HepG2 (cell line): ENCODE data around the gene ZSCAN2. TPM values are rescaled to one million over a fixed set of nuclear protein-coding genes. Genes with fewer than 3 reads are reported as not detected.
A peak's percentile ranks its signal among the peaks of the same experiment; 100 is the strongest.

Source experiments
- ATAC-seq: fragments of 200-7000 bp; cut with Tn5 transposase; 3 replicates; pipeline ENCODE4 v1.9.1; 2020; ENCODE audit warnings: mild to moderate bottlenecking, moderate library complexity
- BruUV-seq: library from RNA; stranded (reverse); fragments of 400-500 nt; replicated peaks from 2 replicates; lab custom pipeline; 2021; lab: Mats Ljungman, UMichigan
- CTCF ChIA-PET: fragments of 300-600 bp; formaldehyde crosslinking; extraction: SDS; loops from one replicate; lab custom pipeline; 2021; ENCODE audit warnings: low total read pairs, inconsistent platforms, low intra/inter-chr PET ratio; lab: Yijun Ruan, JAX
- POLR2A ChIA-PET: fragments of 350-600 bp; sonication (Branson Sonifier 250); formaldehyde crosslinking; loops from one replicate; lab custom pipeline; 2020; ENCODE audit warnings: antibody characterized with exemption, inconsistent platforms; lab: Yijun Ruan, JAX
- DNase-seq: peaks from one replicate; pipeline ENCODE4 v3.0.0-alpha.2; 2015; ENCODE audit warnings: low spot score
- FAIRE-seq: peaks from 3 replicates; lab custom pipeline; 2011; peaks lifted over from hg19 to GRCh38; lab: Jason Lieb, UNC
- H2AFZ ChIP-seq: one replicate; pipeline ENCODE4 v1.6.1; 2011; ENCODE audit warnings: low read length, inconsistent platforms
- H3K27ac ChIP-seq: fragments of 300-600 bp; 3 replicates; pipeline ENCODE4 v1.8.0; 2011; ENCODE audit warnings: mixed run types, mild to moderate bottlenecking, mixed read lengths, low read length, inconsistent platforms; ENCODE audit not compliant: insufficient read depth; ENCODE audit errors: extremely low read length
- H3K27me3 ChIP-seq, 2 experiments: fragments of 200-600 bp in 1 of 2; 2 replicates in 1 of 2; 3 replicates in 1 of 2; pipeline versions ENCODE4 v1.6.0 to v1.8.0; 2011; ENCODE audit warnings: low read length in 2 of 2, mild to moderate bottlenecking in 2 of 2, moderate library complexity in 2 of 2, inconsistent platforms in 1 of 2; ENCODE audit not compliant: insufficient read depth in 2 of 2, control insufficient read depth in 1 of 2
- H3K36me3 ChIP-seq, 2 experiments: fragments of 200-600 bp in 1 of 2; replicated peaks in 1 of 2; 2 replicates in 1 of 2; 3 replicates in 1 of 2; pipeline versions ENCODE4 v1.5.1 to v1.8.0; 2011; ENCODE audit warnings: low read length in 2 of 2, inconsistent platforms in 1 of 2; ENCODE audit not compliant: insufficient read depth in 2 of 2, control insufficient read depth in 1 of 2
- H3K4me1 ChIP-seq: 2 replicates; pipeline ENCODE4 v1.5.1; 2012; ENCODE audit warnings: low read length, inconsistent platforms; ENCODE audit not compliant: insufficient read depth
- H3K4me2 ChIP-seq: 2 replicates; pipeline ENCODE4 v1.6.0; 2011; ENCODE audit warnings: low read depth, low read length, inconsistent platforms
- H3K4me3 ChIP-seq, 3 experiments: fragments of 200-600 bp in 1 of 3; sonication (generic), shearing (Covaris generic) in 1 of 3; replicated peaks in 1 of 3; 2 replicates each; pipeline ENCODE4 v1.5.1; 2011 to 2016; ENCODE audit warnings: low read length in 3 of 3, inconsistent platforms in 2 of 3, low read depth in 2 of 3, mild to moderate bottlenecking in 2 of 3, control low read depth in 1 of 3, mixed read lengths in 1 of 3; ENCODE audit not compliant: insufficient read depth in 1 of 3
- H3K79me2 ChIP-seq: one replicate; pipeline ENCODE4 v1.6.1; 2011; ENCODE audit warnings: low read length, inconsistent platforms; ENCODE audit not compliant: insufficient read depth
- H3K9ac ChIP-seq: 2 replicates; pipeline ENCODE4 v1.6.0; 2011; ENCODE audit warnings: mild to moderate bottlenecking, low read depth, low read length, inconsistent platforms; ENCODE audit not compliant: insufficient read depth
- H3K9me3 ChIP-seq: 2 replicates; pipeline ENCODE4 v1.5.1; 2012; ENCODE audit warnings: mild to moderate bottlenecking, low read length
- H4K20me1 ChIP-seq: 2 replicates; pipeline ENCODE4 v1.6.0; 2011; ENCODE audit warnings: inconsistent platforms, mild to moderate bottlenecking, low read length, moderate library complexity; ENCODE audit not compliant: insufficient read depth
- ESRRA ChIP-seq: sonication (generic); formaldehyde crosslinking; IDR thresholded peaks from 2 replicates; pipeline ENCODE4 v1.5.1; 2020; ENCODE audit warnings: mild to moderate bottlenecking, low read depth, missing genetic modification reagents
- HMG20A ChIP-seq: IDR thresholded peaks from 2 replicates; pipeline ENCODE4 v1.6.1; 2016; ENCODE audit warnings: borderline replicate concordance
- MAFK ChIP-seq, 2 experiments: IDR thresholded peaks in 1 of 2; conservative IDR thresholded peaks in 1 of 2; 2 replicates each; pipeline ENCODE4 v1.6.1; 2011; ENCODE audit warnings: improper control_type of control experiment in 2 of 2, low read length in 2 of 2
- NRL ChIP-seq: sonication (generic); formaldehyde crosslinking; IDR thresholded peaks from 2 replicates; pipeline ENCODE4 v1.5.0; 2020; ENCODE audit warnings: missing genetic modification reagents, mild to moderate bottlenecking, moderate library complexity, borderline replicate concordance
- SAP130 ChIP-seq: IDR thresholded peaks from 2 replicates; pipeline ENCODE4 v1.6.1; 2016; ENCODE audit warnings: low read depth
- TGIF2 ChIP-seq: IDR thresholded peaks from 2 replicates; pipeline ENCODE4 v1.6.1; 2016; ENCODE audit warnings: control low read depth, missing compliant biosample characterization
- ZNF598 ChIP-seq: sonication (generic); formaldehyde crosslinking; IDR thresholded peaks from 2 replicates; pipeline ENCODE4 v1.5.1; 2020; ENCODE audit warnings: mild to moderate bottlenecking, missing genetic modification reagents, borderline replicate concordance
- WGBS: methylation state at CpG from one replicate; pipeline ENCODE4 v1.1.6; 2017; ENCODE audit warnings: low lambda C conversion rate; 5-methylcytosine and 5-hydroxymethylcytosine counted together
- in situ Hi-C: cut with HindIII; loops from 2 replicates; pipeline ENCODE4 v1.10.0; 2017; ENCODE audit warnings: low pct_unique_long_range_greater_than_20kb; ENCODE audit not compliant: extremely low pct_ligation_motif_present
- intact Hi-C: fragments of 100-400 bp; cut with micrococcal nuclease; formaldehyde crosslinking; loops from one replicate; pipeline ENCODE4 v1.10.0; 2022; ENCODE audit not compliant: unreplicated experiment
- polyA plus RNA-seq, 8 experiments: library from polyadenylated mRNA; depleted of rRNA in 3 of 8; stranded (reverse) in 7 of 8; unstranded in 1 of 8; fragments of >200 nt; fragmentation: Illumina TruSeq in 4 of 8; extraction: Trizol in 4 of 8; gene quantifications; 2 replicates each; pipeline versions ENCODE4 v1.2.1 to v1.2.3, GENCODE V29; 2011 to 2016; ENCODE audit warnings: low read depth in 4 of 8, missing spikeins in 1 of 8, mixed read lengths in 1 of 8; ENCODE audit not compliant: insufficient read depth in 1 of 8
- total RNA-seq, 5 experiments: library from RNA; depleted of rRNA; stranded (reverse); fragments of >200 nt; fragmentation: Illumina TruSeq; extraction: Trizol; gene quantifications; 2 replicates each; pipeline ENCODE4 v1.2.3, GENCODE V29; 2016; ENCODE audit warnings: low read depth in 1 of 5
- TF ChIP-seq, protein P1 (sequence below): sonication (generic); formaldehyde crosslinking; IDR thresholded peaks from 2 replicates; pipeline ENCODE4 v1.5.0; 2020; ENCODE audit warnings: mild to moderate bottlenecking, missing genetic modification reagents, borderline replicate concordance
- TF ChIP-seq, protein P2 (sequence below): IDR thresholded peaks from 2 replicates; pipeline ENCODE4 v1.4.0; 2020; ENCODE audit warnings: mild to moderate bottlenecking, missing genetic modification reagents
- TF ChIP-seq, protein P3 (sequence below), 2 experiments: sonication (generic) in 1 of 2; formaldehyde crosslinking in 1 of 2; IDR thresholded peaks; 2 replicates each; pipeline versions ENCODE4 v1.4.0 to v1.6.1; 2018 to 2020; ENCODE audit warnings: missing genetic modification reagents in 2 of 2, borderline replicate concordance in 1 of 2, low read depth in 1 of 2, mild to moderate bottlenecking in 1 of 2, missing biosample characterization in 1 of 2
- TF ChIP-seq, protein P4 (sequence below): sonication (generic); formaldehyde crosslinking; IDR thresholded peaks from 2 replicates; pipeline ENCODE4 v1.5.1; 2020; ENCODE audit warnings: mild to moderate bottlenecking, missing genetic modification reagents, moderate library complexity

Gene ZSCAN2
- total and polyA plus RNA-seq, 2 of the 13 experiments (the other 11 are each of a cell fraction or from before 2014, with no cell fraction given) = 11.4 to 21.5 TPM

DNA sequence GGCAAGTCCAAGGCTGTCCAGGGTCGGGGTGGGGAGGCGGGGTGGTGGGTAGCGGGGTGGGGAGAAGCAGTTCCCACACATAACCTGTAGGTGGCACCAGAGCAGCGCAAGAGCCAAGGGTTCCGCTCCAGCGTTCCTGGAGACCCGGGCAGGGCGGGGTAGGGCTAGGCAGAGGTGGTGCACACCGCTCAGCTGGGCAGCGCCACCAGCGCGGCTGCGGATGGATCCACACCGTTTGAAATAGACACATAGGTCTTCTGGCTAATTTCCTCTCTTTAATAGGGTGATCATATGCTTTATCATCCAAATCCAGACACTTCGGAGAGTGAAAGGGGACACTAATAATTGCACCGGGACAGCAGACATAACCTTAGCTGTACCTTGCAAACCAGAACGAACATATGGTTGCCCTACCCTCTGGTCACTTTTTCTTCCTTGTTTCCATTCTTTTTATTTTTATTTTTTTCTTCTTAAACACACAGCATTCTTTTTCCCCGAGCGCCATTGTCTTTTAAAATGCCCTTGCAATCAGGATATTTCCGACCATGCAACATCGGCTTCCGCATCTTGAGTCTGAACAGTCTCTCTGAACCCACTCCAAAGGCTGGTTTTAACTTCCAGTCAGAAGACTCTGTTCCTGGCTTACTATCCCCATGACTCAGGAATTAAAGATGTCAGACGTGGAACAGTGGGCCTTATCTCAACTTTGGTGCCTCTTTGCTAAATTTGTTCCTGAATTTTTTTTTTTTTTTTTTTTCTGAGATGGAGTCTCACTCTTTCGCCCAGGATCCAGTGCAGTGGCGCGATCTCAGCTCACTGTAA is 12.5 kb upstream of the ZSCAN2 start:
- H3K27ac ChIP-seq = no peak overlapping the region
- H3K9ac ChIP-seq = 0 out of 2 replicates have a peak overlapping the region, but pooled peaks have one; percentile 33
- H2AFZ ChIP-seq = no peak overlapping the region
- peak overlapping the region; percentile 41 to 62 (median 50) for H3K4me3 ChIP-seq
- ATAC-seq (peak; percentile 100), DNase-seq (peak; percentile 83), FAIRE-seq (peak; percentile 94)
- no peaks in the 10 kb centered on the region for H3K36me3 ChIP-seq
- POLR2A ChIA-PET = interaction anchor here (0.6 to 2.2 kb wide), 8 partner anchors 10 to 115 kb away, joined by 3 to 9 read pairs (median 4); partner anchors contain the start of genes WDR73 and ZSCAN2
- CTCF ChIA-PET = interaction anchor here (0.7 to 1.2 kb wide), 3 partner anchors 11 to 70 kb away, joined by 3 to 5 read pairs (median 4); partner anchors contain the start of gene NMB
- WGBS = 38% methylated on average over 12 of the region's 26 CpGs
- in situ Hi-C loops (loop anchor here (5.0 to 10.0 kb wide), 2 partner anchors 69 to 237 kb away; partner anchors contain the start of gene NMB), intact Hi-C loops (loop anchor here (1.0 to 5.0 kb wide), 4 partner anchors 11 to 339 kb away; no protein-coding TSS in a partner anchor)
- H3K79me2 ChIP-seq = no peaks in the 10 kb centered on the region
- H3K27me3 ChIP-seq = no peaks in the 10 kb centered on the region; a peak in 2 of 5 replicates
- no peaks in the 10 kb centered on the region for H4K20me1 ChIP-seq
- peak overlapping the region; percentile 76 for H3K4me2 ChIP-seq
- peaks cover 27% of the 10 kb centered on the region for H3K4me1 ChIP-seq
- H3K9me3 ChIP-seq = no peaks in the 10 kb centered on the region
- no TSS peak for BruUV-seq
- TF ChIP-seq ZNF598 (CRISPR knock-in tag) (peak; percentile 47; the same call in 1 of the 2 replicates), TGIF2 (CRISPR knock-in tag) (no peak), ESRRA (no peak), SAP130 (CRISPR knock-in tag) (peak; percentile 71), HMG20A (CRISPR knock-in tag) (no peak), NRL (CRISPR knock-in tag) (0 out of 2 replicates have a peak, but pooled peaks have one; percentile 19), MAFK (conservative IDR thresholded peaks at IDR 0.05 in 1 of 2, IDR thresholded peaks at IDR 0.05 in 1 of 2; ENCODE audit: low read length in 2 of 2) (no peak)
- TF ChIP-seq, protein P1, sequence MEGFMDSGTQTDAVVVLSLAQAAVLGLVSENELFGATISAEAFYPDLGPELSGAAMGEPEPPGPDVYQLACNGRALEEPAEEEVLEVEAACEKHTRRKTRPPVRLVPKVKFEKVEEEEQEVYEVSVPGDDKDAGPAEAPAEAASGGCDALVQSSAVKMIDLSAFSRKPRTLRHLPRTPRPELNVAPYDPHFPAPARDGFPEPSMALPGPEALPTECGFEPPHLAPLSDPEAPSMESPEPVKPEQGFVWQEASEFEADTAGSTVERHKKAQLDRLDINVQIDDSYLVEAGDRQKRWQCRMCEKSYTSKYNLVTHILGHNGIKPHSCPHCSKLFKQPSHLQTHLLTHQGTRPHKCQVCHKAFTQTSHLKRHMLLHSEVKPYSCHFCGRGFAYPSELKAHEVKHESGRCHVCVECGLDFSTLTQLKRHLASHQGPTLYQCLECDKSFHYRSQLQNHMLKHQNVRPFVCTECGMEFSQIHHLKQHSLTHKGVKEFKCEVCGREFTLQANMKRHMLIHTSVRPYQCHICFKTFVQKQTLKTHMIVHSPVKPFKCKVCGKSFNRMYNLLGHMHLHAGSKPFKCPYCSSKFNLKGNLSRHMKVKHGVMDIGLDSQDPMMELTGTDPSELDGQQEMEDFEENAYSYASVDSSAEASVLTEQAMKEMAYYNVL (CRISPR knock-in tag) = no peak
- TF ChIP-seq, protein P2, sequence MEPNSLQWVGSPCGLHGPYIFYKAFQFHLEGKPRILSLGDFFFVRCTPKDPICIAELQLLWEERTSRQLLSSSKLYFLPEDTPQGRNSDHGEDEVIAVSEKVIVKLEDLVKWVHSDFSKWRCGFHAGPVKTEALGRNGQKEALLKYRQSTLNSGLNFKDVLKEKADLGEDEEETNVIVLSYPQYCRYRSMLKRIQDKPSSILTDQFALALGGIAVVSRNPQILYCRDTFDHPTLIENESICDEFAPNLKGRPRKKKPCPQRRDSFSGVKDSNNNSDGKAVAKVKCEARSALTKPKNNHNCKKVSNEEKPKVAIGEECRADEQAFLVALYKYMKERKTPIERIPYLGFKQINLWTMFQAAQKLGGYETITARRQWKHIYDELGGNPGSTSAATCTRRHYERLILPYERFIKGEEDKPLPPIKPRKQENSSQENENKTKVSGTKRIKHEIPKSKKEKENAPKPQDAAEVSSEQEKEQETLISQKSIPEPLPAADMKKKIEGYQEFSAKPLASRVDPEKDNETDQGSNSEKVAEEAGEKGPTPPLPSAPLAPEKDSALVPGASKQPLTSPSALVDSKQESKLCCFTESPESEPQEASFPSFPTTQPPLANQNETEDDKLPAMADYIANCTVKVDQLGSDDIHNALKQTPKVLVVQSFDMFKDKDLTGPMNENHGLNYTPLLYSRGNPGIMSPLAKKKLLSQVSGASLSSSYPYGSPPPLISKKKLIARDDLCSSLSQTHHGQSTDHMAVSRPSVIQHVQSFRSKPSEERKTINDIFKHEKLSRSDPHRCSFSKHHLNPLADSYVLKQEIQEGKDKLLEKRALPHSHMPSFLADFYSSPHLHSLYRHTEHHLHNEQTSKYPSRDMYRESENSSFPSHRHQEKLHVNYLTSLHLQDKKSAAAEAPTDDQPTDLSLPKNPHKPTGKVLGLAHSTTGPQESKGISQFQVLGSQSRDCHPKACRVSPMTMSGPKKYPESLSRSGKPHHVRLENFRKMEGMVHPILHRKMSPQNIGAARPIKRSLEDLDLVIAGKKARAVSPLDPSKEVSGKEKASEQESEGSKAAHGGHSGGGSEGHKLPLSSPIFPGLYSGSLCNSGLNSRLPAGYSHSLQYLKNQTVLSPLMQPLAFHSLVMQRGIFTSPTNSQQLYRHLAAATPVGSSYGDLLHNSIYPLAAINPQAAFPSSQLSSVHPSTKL = peak; percentile 54
- TF ChIP-seq, protein P3, sequence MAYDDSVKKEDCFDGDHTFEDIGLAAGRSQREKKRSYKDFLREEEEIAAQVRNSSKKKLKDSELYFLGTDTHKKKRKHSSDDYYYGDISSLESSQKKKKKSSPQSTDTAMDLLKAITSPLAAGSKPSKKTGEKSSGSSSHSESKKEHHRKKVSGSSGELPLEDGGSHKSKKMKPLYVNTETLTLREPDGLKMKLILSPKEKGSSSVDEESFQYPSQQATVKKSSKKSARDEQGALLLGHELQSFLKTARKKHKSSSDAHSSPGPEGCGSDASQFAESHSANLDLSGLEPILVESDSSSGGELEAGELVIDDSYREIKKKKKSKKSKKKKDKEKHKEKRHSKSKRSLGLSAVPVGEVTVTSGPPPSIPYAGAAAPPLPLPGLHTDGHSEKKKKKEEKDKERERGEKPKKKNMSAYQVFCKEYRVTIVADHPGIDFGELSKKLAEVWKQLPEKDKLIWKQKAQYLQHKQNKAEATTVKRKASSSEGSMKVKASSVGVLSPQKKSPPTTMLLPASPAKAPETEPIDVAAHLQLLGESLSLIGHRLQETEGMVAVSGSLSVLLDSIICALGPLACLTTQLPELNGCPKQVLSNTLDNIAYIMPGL (CRISPR knock-in tag; IDR thresholded peaks at IDR 0.05; ENCODE audit: borderline replicate concordance in 1 of 2, low read depth in 1 of 2) = peak; percentile 66 to 84; a peak in 3 of 4 replicates
- TF ChIP-seq, protein P4, sequence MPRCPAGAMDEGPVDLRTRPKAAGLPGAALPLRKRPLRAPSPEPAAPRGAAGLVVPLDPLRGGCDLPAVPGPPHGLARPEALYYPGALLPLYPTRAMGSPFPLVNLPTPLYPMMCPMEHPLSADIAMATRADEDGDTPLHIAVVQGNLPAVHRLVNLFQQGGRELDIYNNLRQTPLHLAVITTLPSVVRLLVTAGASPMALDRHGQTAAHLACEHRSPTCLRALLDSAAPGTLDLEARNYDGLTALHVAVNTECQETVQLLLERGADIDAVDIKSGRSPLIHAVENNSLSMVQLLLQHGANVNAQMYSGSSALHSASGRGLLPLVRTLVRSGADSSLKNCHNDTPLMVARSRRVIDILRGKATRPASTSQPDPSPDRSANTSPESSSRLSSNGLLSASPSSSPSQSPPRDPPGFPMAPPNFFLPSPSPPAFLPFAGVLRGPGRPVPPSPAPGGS (CRISPR knock-in tag) = 0 out of 2 replicates have a peak, but pooled peaks have one; percentile 32
